Type B pancreatic cell (in vitro differentiated cells): ENCODE measurements around the gene HIGD1C. TPM values are rescaled to one million over a fixed set of nuclear protein-coding genes. Genes with fewer than 3 reads are reported as not detected.

Source experiments
- DNase-seq: peaks from one replicate; pipeline ENCODE4 v3.0.0; 2021; ENCODE audit warnings: mixed read lengths; ENCODE audit not compliant: unreplicated experiment; ENCODE audit errors: extremely low spot score
- H3K27ac Mint-ChIP-seq: 2 replicates; pipeline ENCODE4 v1.8.0; 2021; ENCODE audit warnings: mild to moderate bottlenecking, mixed read lengths
- H3K27me3 Mint-ChIP-seq: 2 replicates; pipeline ENCODE4 v1.8.0; 2021; ENCODE audit warnings: mixed read lengths
- H3K36me3 Mint-ChIP-seq: 2 replicates; pipeline ENCODE4 v1.8.0; 2021; ENCODE audit warnings: mixed read lengths
- H3K4me1 Mint-ChIP-seq: one replicate; pipeline ENCODE4 v1.8.0; 2021; ENCODE audit warnings: mixed read lengths; ENCODE audit not compliant: unreplicated experiment
- H3K4me3 Mint-ChIP-seq: 2 replicates; pipeline ENCODE4 v1.8.0; 2021; ENCODE audit warnings: mild to moderate bottlenecking, mixed read lengths
- H3K9me3 Mint-ChIP-seq: 2 replicates; pipeline ENCODE4 v1.8.0; 2021; ENCODE audit warnings: mixed read lengths
- total RNA-seq: library from RNA; stranded (reverse); gene quantifications from 2 replicates; pipeline ENCODE4 v1.2.1, GENCODE V29; 2021; ENCODE audit warnings: low replicate concordance
- TF ChIP-seq, protein P1 (sequence below): fragments of 200-600 bp; sonication (generic); conservative IDR thresholded peaks from 2 replicates; pipeline ENCODE4 v1.5.0; 2021; ENCODE audit warnings: antibody characterized with exemption, mild to moderate bottlenecking

The HIGD1C gene
- total RNA-seq, 1 donor from 2014 or later = not detected

DNA sequence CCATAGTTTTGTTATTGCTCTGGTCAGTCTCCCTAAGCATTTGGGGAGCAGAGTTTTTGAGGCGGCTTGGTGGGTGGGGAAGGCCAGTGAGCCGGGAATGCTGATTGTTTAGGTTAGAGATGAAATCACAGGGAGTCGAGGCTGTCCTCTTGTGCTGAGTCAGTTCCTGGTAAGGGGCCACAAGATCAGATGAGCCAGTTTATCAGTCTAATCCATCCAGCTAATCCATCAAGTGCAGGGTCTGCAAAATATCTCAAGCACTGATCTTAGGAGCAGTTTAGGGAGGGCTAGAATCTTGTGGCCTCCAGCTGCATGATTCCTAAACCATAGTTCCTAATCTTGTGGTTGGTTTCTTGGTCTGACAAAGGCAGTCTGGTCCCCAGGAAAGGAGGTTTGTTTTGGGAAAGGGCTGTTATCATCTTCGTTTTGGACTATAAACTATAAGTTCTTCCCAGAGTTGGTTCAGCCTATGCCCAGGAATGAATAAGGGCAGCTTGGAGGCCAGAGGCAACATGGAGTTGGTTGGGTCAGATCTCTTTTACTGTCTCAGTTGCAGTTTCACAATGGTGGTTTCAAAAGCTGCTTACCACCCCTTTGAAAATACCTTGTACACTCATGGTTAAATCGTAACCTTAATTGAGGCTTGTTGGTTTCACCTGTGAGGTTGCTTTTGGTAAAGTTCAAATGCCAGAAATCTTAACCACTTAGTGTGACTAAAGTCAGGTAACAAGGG lies 33.6 kb upstream of the HIGD1C start:
- no peak overlapping the region for H3K4me3 Mint-ChIP-seq
- H3K27ac Mint-ChIP-seq = peak overlapping the region; percentile 18
- H3K4me1 Mint-ChIP-seq = peaks cover 13% of the 10 kb centered on the region
- TF ChIP-seq, protein P1, sequence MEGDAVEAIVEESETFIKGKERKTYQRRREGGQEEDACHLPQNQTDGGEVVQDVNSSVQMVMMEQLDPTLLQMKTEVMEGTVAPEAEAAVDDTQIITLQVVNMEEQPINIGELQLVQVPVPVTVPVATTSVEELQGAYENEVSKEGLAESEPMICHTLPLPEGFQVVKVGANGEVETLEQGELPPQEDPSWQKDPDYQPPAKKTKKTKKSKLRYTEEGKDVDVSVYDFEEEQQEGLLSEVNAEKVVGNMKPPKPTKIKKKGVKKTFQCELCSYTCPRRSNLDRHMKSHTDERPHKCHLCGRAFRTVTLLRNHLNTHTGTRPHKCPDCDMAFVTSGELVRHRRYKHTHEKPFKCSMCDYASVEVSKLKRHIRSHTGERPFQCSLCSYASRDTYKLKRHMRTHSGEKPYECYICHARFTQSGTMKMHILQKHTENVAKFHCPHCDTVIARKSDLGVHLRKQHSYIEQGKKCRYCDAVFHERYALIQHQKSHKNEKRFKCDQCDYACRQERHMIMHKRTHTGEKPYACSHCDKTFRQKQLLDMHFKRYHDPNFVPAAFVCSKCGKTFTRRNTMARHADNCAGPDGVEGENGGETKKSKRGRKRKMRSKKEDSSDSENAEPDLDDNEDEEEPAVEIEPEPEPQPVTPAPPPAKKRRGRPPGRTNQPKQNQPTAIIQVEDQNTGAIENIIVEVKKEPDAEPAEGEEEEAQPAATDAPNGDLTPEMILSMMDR = no peak
- H3K27me3 Mint-ChIP-seq = no peaks in the 10 kb centered on the region
- peaks cover 4% of the 10 kb centered on the region for H3K36me3 Mint-ChIP-seq
- peaks cover 15% of the 10 kb centered on the region for H3K9me3 Mint-ChIP-seq
- no peak for DNase-seq

GRCh38 chr12:50922820-50923219 lies 29.5 kb upstream of the HIGD1C start:
- no peak for DNase-seq
- Mint-ChIP-seq H3K27ac (peak overlapping the region; percentile 88), H3K36me3 (peaks cover 1% of the 10 kb centered on the region), H3K9me3 (peaks cover 8% of the 10 kb centered on the region), H3K27me3 (no peaks in the 10 kb centered on the region), H3K4me3 (peak overlapping the region; percentile 75), H3K4me1 (peaks cover 41% of the 10 kb centered on the region)
- TF ChIP-seq, protein P1 = no peak

DNA sequence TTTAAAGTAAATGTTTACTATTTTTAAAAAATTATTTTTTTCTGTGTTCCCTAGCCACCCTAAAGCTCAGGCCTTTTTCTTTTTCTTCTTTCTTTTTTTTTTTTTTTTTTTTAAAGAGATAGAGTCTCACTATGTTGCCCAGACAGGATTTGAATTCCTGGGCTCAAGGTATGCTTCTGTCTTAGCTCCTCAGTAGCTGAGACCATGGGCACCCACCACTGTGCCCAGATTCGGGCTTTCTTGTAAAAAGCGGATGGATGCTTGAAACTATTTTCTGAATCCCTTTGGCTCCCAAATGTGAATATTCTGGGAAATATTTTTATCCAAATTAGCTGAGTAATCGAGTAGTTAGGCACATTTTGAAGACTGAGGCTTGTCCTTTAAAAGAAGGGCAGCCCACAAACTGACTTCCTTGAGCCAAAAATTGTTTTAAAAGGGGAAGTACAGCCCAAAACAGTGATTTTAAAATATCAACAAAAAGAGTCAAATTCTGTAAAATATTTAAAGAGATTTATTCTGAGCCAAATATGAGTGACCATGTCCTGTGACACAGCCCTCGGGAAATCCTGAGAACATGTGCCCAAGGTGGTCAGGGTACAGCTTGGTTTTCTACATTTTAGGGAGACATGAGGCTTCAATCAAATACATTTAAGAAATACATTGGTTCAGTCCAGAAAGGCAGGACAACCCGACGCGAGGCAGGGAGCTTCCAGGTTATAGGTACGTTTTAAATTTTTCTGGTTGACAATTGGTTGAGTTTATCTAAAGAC lies 28.8 kb upstream of the HIGD1C start:
- Mint-ChIP-seq H3K4me1 (peaks cover 48% of the 10 kb centered on the region), H3K4me3 (peak overlapping the region; percentile 86), H3K36me3 (peaks cover 3% of the 10 kb centered on the region), H3K27me3 (no peaks in the 10 kb centered on the region), H3K9me3 (peaks cover 1% of the 10 kb centered on the region), H3K27ac (peak overlapping the region; percentile 86)
- TF ChIP-seq, protein P1 = no peak
- no peak for DNase-seq

GRCh38 chr12:50924131-50924438 lies 28.3 kb upstream of the HIGD1C start:
- DNase-seq = no peak
- Mint-ChIP-seq H3K4me1 (peaks cover 51% of the 10 kb centered on the region), H3K27ac (peak overlapping the region; percentile 86), H3K27me3 (no peaks in the 10 kb centered on the region), H3K9me3 (no peaks in the 10 kb centered on the region), H3K36me3 (peaks cover 5% of the 10 kb centered on the region), H3K4me3 (peak overlapping the region; percentile 86)
- TF ChIP-seq, protein P1 = no peak

DNA sequence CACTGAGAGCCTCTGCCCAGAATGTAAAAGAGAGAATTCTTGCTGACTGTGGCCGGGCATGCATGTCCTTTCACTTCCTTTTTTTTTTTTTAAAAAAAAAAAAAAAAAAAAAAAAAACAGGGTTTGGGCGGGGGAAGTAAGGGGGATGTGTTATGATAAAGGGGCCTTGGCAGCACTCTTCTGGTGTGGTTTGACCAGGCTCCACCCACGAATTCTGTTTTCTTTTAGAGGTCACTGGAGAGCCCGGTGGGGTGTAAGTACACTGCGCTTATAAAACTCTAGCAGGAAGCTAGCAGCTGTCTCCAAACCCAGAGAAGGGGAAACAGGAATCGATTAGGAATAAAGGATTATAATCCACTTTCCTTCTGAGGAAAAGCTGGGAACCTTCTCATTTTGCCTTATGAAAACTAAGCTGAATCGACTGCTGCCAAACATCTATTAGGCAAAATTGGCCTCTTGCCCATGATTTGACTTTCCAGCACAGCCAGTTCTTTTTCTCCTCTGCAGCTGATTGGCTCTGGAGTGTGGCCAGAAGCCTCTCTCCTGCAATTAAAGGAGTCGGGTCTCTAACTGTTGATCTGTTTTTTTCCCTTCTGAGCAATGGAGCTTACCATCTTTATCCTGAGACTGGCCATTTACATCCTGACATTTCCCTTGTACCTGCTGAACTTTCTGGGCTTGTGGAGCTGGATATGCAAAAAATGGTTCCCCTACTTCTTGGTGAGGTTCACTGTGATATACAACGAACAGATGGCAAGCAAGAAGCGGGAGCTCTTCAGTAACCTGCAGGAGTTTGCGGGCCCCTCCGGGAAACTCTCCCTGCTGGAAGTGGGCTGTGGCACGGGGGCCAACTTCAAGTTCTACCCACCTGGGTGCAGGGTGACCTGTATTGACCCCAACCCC lies 27.7 kb upstream of the HIGD1C start:
- no peak for DNase-seq
- Mint-ChIP-seq H3K4me1 (peaks cover 51% of the 10 kb centered on the region), H3K27ac (peak overlapping the region; percentile 86), H3K27me3 (no peaks in the 10 kb centered on the region), H3K4me3 (peak overlapping the region; percentile 86), H3K9me3 (no peaks in the 10 kb centered on the region), H3K36me3 (peaks cover 5% of the 10 kb centered on the region)
- TF ChIP-seq, protein P1 = no peak
